Dermis blood vessel endothelial cell (primary cell): ENCODE results near the gene ATP5F1D. TPM values are rescaled to one million over a fixed set of nuclear protein-coding genes. Genes with fewer than 3 reads are reported as not detected.
"Not testable (repeated sequence)": the region's sequence is repeated elsewhere in the genome, so short reads cannot be mapped to it uniquely, and the experiment has no call there.

Experiments
- DNase-seq: peaks from one replicate; pipeline ENCODE4 v3.0.0; 2010
- total RNA-seq: library from RNA; depleted of rRNA; stranded (reverse); fragments of >200 nt; gene quantifications from 2 replicates; pipeline ENCODE4 v1.2.3, GENCODE V29; 2014

The ATP5F1D gene
- total RNA-seq, 1 donor from 2014 or later, result 19.9 TPM

- no peak for DNase-seq
Observed at GRCh38 chr19:1233115-1233667, 8.4 kb upstream of the ATP5F1D start.

- DNase-seq, result no peak
Observed at GRCh38 chr19:1234051-1234954, 7.2 kb upstream of the ATP5F1D start.

DNA sequence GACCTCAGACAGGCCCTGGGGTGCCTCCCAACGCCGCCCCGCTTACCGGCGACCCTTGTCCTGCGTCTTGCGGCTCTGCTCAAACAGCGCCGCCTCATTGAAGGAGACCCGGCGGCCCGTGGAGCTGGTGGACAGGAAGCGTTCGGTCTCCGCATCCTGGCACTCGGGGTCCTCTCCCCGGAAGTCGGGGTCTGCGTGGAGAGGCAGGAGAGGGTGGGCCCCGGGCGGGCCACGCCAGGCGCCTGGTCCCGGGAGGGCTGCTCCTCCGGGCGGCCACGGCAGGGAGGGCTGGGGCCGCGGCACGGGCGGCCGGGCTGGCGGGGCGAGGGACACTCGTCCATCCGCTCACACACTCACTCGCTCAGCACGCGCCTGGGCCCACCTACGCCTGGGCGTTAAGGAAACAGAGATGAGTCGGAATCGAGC is 6.6 kb upstream of the ATP5F1D start:
- DNase-seq, result no peak

DNA sequence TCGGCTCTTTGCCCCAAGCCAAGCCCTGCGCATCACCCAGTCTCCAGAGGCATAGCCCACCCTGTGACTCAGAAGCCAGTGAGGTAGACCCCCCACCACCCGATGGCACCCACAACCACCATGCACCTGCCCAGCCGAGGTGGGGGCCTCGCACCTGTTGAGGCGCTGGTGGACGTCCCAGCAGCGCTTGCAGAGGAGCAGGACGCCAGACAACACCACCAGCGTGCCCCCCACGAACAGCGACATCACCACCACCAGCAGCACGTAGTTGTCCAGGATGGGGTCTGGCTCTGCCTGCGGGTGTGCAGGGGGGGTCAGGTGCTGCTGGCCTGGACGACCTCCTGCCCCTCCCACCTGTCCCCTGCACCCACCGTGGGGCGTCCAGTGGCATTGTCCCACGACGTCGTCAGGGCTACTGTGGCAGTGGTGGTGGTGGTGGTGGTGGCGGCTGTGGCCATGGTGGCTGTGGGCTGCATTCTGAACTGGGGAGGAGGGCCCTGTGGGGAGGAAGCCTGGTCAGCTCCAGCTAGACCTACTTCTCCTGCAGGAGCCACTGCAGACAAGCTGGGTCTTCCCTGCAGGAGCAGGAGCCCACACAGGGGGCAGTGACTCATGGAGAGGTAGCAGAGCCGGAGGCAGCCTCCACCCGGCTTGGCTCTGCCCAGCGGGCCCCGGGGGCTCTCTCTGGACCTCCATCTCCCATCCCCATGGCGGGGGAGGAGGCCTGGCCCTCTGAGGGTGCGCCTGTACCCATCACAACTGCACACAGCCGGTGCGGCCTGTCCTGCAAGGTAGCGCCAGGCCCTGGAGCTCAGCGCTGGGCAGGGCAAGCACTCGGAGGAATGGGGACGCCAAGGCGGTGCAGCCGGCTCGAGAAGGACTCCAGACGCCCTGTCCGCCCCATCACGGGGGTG is 5.7 kb upstream of the ATP5F1D start:
- no peak for DNase-seq

DNA sequence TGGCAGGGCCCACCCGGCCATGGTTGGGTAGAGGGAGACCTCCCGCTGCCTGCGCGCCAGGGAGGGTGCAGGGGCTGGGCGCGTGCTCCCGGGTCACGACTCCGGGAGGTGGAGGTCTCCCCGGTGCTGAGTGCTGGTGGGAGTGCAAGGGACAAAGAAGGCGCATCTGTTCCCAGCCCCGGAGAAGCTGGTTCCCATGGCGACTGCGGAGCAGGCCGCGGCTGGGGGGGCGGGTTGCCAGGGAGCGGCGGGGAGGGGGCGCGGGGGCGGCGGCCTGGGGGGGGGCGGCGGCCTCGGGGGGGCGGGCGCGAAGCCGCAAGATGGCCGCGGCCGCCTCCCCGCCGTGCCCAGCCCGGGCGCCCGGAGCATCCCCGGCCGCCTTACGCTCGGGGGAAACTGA is 5.0 kb upstream of the ATP5F1D start:
- DNase-seq, result no peak

- DNase-seq, result peak; percentile 45
Observed at GRCh38 chr19:1237027-1237659, 4.4 kb upstream of the ATP5F1D start.

GRCh38 chr19:1237754-1238368 is 3.7 kb upstream of the ATP5F1D start, which contains the start of gene CBARP:
Gene CBARP, minus strand, starts transcription at chr19:1238005. Its CDS starts 1,905 bp downstream, at chr19:1236100.
- peak; percentile 44 for DNase-seq

- no peak for DNase-seq
Observed at GRCh38 chr19:1238369-1239303, 2.9 kb upstream of the ATP5F1D start.

- no peak for DNase-seq
Observed at GRCh38 chr19:1239420-1239795, 2.1 kb upstream of the ATP5F1D start.

- DNase-seq, result peak; percentile 96
Observed at GRCh38 chr19:1239796-1240737, 1.5 kb upstream of the ATP5F1D start.

DNA sequence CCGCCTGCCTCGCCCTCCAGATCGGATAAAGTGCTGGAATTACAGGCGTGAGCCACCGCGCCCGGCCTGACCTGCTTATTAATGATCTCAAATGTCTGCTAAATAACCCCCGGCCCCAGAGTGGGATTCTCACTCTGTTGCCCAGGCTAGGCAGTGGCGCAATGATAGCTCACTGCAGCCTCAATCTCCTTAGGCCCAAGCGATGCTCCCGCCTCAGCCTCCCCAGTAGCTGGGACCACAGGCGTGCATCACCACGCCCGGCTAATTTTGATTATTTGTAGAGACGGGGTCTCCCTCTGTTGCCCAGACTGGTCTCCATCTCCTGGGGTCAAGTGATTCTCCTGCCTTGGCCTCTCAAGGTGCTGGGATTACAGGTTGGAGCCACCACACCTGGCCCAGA is 626 bp upstream of the ATP5F1D start:
- no peak for DNase-seq

DNA sequence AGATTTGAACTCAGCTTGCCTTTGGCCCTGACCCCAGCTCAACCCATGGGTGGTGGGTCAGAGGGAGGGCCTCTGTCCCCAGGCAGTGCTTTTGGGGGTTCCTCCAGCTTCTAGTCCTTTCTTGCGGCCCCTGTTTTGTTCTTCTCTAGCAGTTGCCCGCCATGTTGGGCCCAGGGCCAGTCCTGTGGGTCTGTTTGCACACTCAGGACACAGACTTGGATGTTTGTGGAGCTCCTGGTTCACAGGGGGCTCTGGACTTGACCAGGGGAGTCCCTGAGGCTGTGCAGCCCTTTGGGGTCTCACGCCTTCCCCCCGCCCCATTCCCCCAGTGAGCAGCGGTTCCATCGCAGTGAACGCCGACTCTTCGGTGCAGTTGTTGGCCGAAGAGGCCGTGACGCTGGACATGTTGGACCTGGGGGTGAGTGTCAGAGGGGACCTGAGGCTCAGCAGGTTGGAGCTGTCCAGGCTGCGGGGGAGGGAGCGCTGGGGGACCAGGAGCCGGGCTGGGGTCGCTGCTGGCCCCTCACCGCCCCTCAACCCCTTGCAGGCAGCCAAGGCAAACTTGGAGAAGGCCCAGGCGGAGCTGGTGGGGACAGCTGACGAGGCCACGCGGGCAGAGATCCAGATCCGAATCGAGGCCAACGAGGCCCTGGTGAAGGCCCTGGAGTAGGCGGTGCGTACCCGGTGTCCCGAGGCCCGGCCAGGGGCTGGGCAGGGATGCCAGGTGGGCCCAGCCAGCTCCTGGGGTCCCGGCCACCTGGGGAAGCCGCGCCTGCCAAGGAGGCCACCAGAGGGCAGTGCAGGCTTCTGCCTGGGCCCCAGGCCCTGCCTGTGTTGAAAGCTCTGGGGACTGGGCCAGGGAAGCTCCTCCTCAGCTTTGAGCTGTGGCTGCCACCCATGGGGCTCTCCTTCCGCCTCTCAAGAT is 2.5 kb downstream of the ATP5F1D start:
- DNase-seq, result peak; percentile 88

DNA sequence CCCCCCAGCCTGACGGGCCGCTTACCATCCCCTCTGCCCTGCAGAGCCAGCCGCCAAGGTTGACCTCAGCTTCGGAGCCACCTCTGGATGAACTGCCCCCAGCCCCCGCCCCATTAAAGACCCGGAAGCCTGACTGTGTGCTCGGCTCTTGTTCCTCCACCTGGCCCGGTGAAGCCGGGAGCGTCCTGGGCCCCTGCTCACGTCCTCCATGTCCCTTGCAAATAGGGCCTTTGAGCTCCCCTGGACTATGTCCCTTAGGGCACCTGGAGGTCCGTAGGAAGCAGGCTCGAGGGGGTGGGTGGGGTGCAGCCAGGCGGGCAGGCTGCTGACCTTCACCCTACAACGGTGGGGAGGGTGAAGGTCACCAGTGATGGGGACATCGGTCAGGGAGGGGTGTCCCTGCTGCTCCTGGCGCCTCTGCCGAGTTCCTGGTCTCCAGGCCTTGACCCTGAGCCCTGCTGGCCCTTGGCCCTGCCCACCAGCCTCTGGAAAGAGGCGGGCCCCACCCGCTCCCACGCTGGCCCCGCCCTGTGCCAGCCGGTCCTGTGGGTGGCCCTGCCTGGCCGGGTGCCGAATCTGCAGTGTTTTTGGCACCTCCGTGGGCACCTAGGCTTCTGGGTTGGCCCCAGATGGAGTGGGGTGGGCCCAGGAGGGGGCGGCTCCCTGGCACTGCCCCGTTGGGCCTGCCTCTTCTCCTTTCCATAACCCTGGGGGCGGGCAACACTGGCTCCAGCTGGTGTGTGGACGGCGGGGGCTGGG is 3.3 kb downstream of the ATP5F1D start:
- DNase-seq, result no peak

GRCh38 chr19:1245494-1246264 is 4.1 kb downstream of the ATP5F1D start:
- no peak for DNase-seq

- not testable (repeated sequence) for DNase-seq
Observed at GRCh38 chr19:1246265-1247087, 4.9 kb downstream of the ATP5F1D start.

DNA sequence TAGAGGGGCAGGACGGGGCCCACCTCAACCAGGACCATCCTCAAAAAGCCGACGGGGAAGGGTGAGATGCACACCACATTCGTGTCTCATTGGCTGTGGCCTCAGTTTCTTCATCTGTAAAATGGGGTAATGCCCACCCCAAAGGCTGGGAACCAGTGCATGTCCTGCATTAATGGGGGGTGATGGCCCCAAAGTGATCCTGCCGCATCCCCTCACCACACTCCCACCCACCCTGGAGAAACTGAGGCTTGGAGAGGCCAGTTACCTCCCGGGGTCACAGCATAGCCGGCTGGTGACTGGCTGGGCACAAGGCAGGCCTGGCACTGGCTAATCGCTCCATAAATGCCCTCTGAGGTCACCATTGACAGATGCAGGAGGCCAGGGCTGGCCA is 6.2 kb downstream of the ATP5F1D start:
- no peak for DNase-seq
